WI38 (cell line): ENCODE results near the gene GAS2.

Experiments used
- H3K4me3 ChIP-seq: 2 replicates; pipeline ENCODE4 v1.5.1; 2011; ENCODE audit warnings: low read depth, mild to moderate bottlenecking, control low read depth, low read length
- CTCF ChIP-seq: IDR thresholded peaks from 2 replicates; pipeline ENCODE4 v1.5.1; 2012; ENCODE audit warnings: low read depth, mild to moderate bottlenecking, control low read depth, low read length

GAS2 gene

GRCh38 chr11:22685111-22685510 lies 18.7 kb downstream of the GAS2 start:
- no peak overlapping the region for H3K4me3 ChIP-seq
- no peak for TF ChIP-seq CTCF

- TF ChIP-seq CTCF = no peak
Observed at GRCh38 chr11:22688914-22689313, 22.5 kb downstream of the GAS2 start.

GRCh38 chr11:22690257-22690656 lies 23.8 kb downstream of the GAS2 start:
- H3K4me3 ChIP-seq = no peak overlapping the region
- TF ChIP-seq CTCF = no peak

More at GRCh38 chr11:22688914-22689313, 22.5 kb downstream of the GAS2 start:
- H3K4me3 ChIP-seq = no peak overlapping the region

- H3K4me3 ChIP-seq = no peak overlapping the region
- no peak for TF ChIP-seq CTCF
Observed at GRCh38 chr11:22690871-22691270, 24.5 kb downstream of the GAS2 start.

- no peak for TF ChIP-seq CTCF
- H3K4me3 ChIP-seq = no peak overlapping the region
Observed at GRCh38 chr11:22699388-22699787, 33.0 kb downstream of the GAS2 start.

- no peak for TF ChIP-seq CTCF
- H3K4me3 ChIP-seq = no peak overlapping the region
Observed at GRCh38 chr11:22702031-22702430, 35.6 kb downstream of the GAS2 start.

- H3K4me3 ChIP-seq = no peak overlapping the region
- TF ChIP-seq CTCF = no peak
Observed at GRCh38 chr11:22703040-22703439, 36.6 kb downstream of the GAS2 start.
